Activated CD4-positive, CD25-positive, alpha-beta regulatory T cell treated with anti-CD3 and anti-CD28 coated beads, Interleukin-2, amount 50 U/mL, for 72 hours (primary cell): ENCODE data around the gene KCNJ9.
"Not testable (repeated sequence)": the region's sequence is repeated elsewhere in the genome, so short reads cannot be mapped to it uniquely, and the experiment has no call there.

Experiments used
- DNase-seq: peaks from one replicate; pipeline ENCODE4 v3.0.0; 2021

Gene KCNJ9

GRCh38 chr1:160081261-160081936 lies at the start of gene KCNJ9:
Gene KCNJ9, plus strand, starts transcription at chr1:160081538. Its CDS starts 2,493 bp downstream, at chr1:160084031.
- no peak for DNase-seq

- no peak for DNase-seq
These were observed 49.0 kb upstream of the KCNJ9 start for GRCh38 chr1:160032165-160032820.

- DNase-seq = no peak
These were observed 40.9 kb upstream of the KCNJ9 start for GRCh38 chr1:160040476-160040875.

GRCh38 chr1:160043543-160043942 lies 37.8 kb upstream of the KCNJ9 start:
- no peak for DNase-seq

- DNase-seq = no peak
These were observed 35.7 kb upstream of the KCNJ9 start for GRCh38 chr1:160045653-160046052.

- DNase-seq = no peak
These were observed 34.7 kb upstream of the KCNJ9 start for GRCh38 chr1:160046494-160047110.

GRCh38 chr1:160047111-160047991 lies 34.0 kb upstream of the KCNJ9 start:
- DNase-seq = no peak

GRCh38 chr1:160048335-160048734 lies 33.0 kb upstream of the KCNJ9 start:
- no peak for DNase-seq

- DNase-seq = no peak
These were observed 32.2 kb upstream of the KCNJ9 start for GRCh38 chr1:160049101-160049500.

GRCh38 chr1:160050182-160050581 lies 31.2 kb upstream of the KCNJ9 start:
- not testable (repeated sequence) for DNase-seq

GRCh38 chr1:160050619-160051018 lies 30.7 kb upstream of the KCNJ9 start:
- no peak for DNase-seq

- no peak for DNase-seq
These were observed 28.4 kb upstream of the KCNJ9 start for GRCh38 chr1:160052936-160053335.

GRCh38 chr1:160053548-160054365 lies 27.6 kb upstream of the KCNJ9 start:
- no peak for DNase-seq

- no peak for DNase-seq
These were observed 24.6 kb upstream of the KCNJ9 start for GRCh38 chr1:160056648-160057169.

GRCh38 chr1:160058087-160058486 lies 23.3 kb upstream of the KCNJ9 start:
- DNase-seq = no peak

GRCh38 chr1:160061369-160062229 lies 19.7 kb upstream of the KCNJ9 start:
- no peak for DNase-seq

GRCh38 chr1:160062230-160062532 lies 19.2 kb upstream of the KCNJ9 start:
- no peak for DNase-seq

- no peak for DNase-seq
These were observed 18.2 kb upstream of the KCNJ9 start for GRCh38 chr1:160063176-160063575.

GRCh38 chr1:160064164-160064563 lies 17.2 kb upstream of the KCNJ9 start:
- no peak for DNase-seq

- no peak for DNase-seq
These were observed 16.6 kb upstream of the KCNJ9 start for GRCh38 chr1:160064746-160065145.
